Hypothalamus (tissue), 51 donors: Measurements from ENCODE around the gene BNIPL.

Source experiments
- DNase-seq, 51 donors: peaks; one replicate each; lab custom pipeline; 2025; lab: John Stamatoyannopoulos, UW

Gene BNIPL

DNA sequence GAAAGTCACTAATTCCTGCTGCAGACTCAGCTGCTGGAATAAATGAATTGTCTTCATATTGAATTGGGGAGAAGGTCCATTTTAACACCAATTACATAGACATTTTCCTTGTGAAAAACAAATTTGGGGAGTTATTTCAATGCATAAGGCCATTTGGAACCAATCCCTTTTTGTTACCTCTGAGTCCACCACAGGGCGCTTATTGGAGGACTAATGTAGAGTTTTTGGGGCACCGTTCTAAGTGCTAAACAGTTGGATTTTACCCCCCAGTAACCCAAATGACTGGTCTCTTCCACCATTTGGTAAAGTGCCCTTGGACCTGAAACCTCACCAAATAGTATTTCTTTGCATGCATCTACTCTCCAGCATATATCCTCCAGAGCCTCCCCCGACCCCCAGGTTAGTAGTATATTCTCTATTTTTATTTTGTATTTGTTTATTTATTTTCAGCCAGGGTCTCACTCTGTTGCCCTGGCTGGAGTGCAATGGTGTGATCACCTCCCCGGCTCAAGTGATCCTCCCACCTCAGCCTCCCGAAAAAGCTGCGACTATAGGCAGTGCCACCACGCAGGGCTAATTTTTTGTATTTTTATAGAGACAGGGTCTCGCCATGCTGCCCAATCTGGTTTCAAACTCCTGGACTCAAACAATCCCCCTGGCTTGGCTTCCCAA lies 26.6 kb upstream of the BNIPL start:
- DNase-seq, result no peak

DNA sequence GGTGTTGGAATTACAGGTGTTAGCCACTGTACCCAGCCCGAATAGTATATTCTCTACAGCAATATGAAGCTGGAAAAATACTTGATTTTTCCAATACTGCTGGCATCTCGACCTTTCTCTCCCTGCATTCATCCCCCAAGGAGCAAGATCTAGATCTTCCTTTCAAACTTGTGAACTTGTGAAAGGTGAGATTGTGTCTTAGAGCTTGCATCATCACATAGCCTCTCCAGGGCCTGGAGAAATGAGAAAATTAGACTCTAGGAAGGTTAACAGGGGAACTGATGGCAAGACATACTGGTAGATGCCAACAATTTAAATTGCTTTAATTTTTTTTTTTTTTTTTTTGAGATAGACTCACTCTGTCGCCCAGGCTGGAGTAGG lies 26.1 kb upstream of the BNIPL start:
- no peak for DNase-seq

DNA sequence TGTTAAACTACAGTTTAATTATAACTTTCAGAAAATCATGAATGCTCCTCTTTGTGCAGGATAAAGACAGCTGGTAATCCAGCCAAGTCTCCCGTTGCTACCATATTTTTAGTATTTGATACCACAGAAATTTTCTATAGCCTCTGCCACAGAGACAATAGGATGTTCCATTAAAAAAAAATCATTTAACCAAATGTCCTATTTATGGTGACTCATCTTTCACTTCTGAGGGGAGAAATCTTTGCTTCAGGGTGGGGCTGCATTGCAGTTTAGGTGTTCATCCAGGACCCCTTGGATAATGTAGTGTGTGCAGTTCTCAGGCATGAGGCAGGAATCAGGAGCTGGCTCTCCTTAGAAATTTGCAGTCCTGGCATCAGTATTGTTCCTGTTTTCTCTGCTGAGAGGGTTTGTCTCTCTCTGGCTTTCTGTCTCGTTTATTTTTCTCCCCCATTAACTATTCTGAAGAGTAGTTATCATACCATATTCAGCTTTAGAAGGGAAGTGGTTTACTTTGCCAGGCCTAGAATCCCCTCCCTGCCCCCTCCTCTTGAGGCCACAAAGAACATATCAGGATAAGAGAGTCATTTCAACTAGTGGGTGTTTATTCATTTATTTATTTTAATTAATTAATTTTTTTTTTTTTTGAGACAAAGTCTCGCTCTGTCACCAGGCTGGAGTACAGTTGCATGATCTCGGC lies 25.1 kb upstream of the BNIPL start:
- DNase-seq, result no peak

DNA sequence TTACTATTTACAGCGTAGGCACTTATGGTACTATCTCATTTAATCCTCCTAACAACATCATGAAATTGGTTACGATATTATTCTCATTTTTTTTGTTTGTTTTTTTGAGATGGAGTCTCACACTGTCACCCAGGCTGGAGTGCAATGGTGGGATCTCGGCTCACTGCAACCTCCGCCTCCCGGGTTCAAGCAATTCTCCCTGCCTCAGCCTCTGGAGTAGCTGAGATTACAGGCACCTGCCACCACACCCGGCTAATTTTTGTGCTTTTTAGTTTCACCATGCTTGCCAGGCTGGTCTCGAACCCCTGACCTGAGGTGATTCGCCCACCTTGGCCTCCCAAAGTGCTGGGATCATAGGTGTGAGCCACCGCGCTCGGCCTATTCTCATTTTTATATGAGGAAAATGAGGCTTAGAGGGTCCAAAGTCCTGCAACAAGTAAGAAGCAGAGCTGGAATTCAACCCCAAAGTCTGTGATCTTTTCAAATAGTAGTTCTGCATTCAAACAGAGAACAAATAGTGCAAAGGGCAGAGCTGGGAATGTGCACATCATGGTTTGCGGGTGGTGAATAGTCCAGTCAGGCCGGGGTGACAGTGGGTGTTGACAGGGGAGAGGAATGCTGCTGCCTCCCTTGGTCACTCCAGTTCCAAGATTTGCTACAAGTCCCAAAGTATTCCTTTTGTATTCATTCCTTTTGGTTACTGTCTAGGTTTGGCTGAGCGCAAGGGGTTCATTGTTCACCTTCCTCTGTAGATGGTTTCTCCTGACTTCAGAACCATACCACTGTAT lies 23.5 kb upstream of the BNIPL start:
- DNase-seq, result no peak

DNA sequence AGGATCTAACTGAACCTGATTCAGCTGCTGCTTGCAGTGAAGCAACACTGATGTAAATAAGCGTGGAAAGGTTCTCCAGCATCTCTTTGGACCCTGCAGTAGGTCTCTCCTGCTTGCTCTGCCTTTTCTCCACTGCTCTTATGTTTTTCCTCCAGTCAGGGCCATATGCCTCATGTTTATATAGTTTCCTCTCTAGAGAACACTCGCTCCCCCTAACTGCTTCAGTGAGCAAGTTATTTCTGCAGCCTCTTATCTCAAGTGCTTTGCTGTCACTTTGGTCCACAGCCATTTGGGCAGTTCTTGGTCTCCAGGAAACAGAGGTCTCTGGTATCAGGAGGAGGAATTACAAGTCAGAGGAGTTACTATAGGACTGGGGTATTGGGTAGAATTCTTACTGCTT lies 22.9 kb upstream of the BNIPL start:
- no peak for DNase-seq

DNA sequence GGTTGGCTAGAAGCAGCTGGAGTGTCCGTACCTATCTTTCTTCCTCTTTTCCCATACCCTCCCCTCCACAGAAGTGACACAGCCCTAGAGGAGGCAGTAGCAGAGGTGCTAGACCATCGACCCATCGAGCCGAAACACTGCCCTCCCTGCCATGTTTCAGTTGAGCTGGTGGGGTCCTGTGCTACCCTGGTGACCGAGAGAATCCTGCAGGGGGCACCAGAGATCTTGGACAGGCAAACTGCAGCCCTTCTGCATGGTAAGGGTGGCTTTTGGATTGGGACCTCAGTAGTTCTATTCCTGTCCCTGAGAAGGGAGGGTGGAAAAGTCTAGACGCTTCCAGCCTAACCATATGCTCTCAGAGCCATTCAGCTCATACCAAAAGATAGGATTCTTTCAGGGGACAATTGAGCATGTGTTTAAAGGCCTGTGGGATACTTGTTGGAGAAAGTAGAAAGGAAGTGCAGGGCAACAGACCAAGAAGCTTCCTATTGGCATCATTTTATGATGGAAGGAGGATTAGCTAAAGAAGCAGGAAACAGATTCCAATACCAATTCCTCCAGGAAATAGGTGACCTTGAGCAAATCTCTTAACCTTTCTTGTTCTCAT lies 11.7 kb upstream of the BNIPL start:
- DNase-seq, result peak in 48 of 51 donors; percentile 6 to 83 (median 55)

DNA sequence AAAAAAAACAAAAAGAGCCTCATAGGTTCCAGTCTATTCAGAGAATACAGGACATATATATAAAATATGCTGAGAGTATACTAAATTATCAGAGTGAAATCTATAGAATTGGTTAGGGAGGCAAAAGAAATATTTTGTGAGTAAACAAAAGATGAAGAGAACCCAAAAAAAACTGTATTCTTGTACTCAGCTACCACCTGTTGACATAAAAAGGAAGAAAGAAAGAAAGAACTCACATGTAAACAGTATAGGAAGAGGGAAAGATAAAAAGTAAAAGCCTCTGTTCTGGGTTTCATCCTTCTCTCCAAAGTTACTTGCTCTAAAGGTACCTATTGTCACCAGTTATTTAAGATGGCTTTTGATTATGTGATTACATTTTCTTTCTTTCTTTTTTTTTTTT lies 9.9 kb upstream of the BNIPL start:
- no peak for DNase-seq

DNA sequence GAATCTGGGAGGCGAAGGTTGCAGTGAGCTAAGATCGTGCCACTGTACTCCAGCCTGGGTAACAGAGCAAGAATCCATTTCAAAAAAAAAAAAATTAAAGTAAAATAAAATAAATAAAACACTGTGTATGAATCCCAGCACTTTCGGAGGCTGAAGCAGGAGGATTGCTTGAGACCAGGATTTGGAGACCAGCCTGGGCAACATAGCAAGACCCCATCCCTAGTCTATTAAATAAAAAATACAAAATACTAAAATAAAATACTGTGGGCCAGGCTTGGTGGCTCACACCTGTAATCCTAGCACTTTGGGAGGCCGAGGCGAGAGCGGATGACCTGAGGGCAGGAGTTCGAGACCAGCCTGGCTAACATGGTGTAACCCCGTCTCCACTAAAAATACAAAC lies 4.2 kb upstream of the BNIPL start:
- no peak for DNase-seq

DNA sequence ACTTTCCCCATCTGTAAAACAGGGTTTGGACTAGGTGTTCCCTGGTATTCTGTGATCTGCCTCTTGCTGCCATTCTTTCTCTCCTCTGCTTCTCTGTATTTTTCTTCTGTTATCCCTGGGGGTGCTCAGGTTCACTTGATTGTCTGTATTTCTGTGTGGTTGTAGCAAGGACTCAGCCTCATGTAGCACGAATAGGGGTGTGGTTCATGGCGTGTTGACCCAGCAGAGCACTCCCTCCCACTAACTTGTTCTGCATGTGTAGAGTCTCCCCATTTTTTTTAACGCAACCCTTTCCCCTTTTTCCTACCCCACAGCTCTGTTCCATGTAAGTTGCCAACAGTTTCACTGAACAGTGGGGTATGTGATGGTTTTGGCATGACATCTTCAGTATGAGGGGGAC lies 1.2 kb upstream of the BNIPL start:
- DNase-seq, result no peak

DNA sequence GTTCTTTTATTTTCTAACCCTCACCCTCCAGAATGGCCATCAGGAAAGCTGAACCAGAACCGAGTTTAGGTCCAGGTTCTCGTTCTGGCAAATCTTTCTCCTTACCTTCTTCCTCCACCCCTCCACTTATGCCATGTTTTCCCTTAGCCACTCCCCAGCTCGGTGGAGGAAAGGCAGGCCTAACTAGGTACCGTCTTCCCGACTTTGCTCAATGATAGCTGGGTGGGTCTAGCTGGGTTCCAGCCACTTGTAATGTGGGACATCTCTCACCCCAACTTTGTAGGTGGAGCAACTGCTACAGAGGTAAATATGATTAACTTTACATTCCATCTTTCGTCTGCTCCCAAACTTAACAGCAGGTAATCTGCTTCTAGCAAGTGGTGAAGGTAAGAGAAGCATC lies 646 bp downstream of the BNIPL start:
- DNase-seq, result no peak

DNA sequence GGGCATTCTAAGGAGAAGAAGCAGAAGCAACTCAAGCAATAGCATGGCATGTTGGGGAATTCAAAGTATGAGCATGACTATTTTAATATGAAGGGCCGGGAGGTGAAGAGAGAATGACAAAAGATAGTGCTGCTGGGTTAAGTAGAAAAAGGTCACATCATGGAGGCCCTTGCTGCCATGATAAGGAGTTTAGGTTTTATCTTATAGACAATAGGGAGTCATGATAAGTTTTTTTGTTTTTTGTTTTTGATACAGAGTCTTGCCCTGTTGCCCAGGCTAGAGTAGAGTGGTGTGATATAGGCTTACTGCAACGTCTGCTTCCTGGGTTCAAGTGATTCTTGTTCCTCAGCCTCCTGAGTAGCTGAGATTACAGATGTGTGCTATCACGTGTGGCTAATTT lies 3.1 kb downstream of the BNIPL start:
- DNase-seq, result no peak

DNA sequence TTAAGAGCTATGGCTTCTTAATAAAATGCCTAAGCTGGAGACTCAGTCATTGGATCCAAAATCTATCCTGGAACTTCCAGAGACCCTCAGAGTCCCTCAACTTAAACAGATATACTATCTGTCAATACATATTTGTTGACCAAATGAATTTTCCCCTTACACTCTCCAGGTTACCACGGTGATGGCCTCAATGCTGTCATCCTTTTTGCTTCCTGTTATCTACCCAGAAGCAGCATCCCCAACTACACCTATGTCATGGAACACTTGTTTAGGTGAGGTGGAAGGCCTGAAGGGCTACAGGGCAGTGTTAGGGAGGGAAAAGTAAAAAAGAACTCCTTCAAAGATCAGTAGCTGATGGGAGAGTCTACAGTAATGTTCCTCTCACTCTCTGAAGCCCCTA lies 6.8 kb downstream of the BNIPL start:
- no peak for DNase-seq

DNA sequence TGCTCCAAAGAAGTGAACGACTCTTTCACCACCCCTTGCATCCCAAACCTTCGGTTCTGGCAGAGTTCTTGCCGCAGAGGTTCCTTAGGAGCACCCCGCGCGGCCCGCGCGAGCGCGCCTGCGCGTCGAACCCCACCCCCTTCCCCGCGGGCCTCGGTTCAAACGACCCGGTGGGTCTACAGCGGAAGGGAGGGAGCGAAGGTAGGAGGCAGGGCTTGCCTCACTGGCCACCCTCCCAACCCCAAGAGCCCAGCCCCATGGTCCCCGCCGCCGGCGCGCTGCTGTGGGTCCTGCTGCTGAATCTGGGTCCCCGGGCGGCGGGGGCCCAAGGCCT lies 11.2 kb downstream of the BNIPL start, which contains the start of gene C1orf56:
Gene C1orf56, plus strand, starts transcription at position 161 of the 334 bp plus-strand sequence. Its CDS starts 97 bp downstream, at position 258.
- peak in 50 of 51 donors; percentile 13 to 84 (median 66) for DNase-seq

DNA sequence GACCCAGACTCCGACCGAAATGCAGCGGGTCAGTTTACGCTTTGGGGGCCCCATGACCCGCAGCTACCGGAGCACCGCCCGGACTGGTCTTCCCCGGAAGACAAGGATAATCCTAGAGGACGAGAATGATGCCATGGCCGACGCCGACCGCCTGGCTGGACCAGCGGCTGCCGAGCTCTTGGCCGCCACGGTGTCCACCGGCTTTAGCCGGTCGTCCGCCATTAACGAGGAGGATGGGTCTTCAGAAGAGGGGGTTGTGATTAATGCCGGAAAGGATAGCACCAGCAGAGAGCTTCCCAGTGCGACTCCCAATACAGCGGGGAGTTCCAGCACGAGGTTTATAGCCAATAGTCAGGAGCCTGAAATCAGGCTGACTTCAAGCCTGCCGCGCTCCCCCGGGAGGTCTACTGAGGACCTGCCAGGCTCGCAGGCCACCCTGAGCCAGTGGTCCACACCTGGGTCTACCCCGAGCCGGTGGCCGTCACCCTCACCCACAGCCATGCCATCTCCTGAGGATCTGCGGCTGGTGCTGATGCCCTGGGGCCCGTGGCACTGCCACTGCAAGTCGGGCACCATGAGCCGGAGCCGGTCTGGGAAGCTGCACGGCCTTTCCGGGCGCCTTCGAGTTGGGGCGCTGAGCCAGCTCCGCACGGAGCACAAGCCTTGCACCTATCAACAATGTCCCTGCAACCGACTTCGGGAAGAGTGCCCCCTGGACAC lies 11.7 kb downstream of the BNIPL start:
- DNase-seq, result peak in 50 of 51 donors; percentile 23 to 81 (median 59)

DNA sequence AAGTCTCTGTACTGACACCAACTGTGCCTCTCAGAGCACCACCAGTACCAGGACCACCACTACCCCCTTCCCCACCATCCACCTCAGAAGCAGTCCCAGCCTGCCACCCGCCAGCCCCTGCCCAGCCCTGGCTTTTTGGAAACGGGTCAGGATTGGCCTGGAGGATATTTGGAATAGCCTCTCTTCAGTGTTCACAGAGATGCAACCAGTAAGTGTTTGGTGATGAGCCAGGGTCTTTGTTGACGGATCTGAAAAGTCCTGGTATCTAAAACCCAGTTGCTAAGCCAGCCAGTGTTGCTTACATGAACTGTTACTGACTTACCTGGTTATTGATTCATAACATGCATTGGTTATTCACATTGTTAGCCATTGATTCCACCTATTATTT lies 12.3 kb downstream of the BNIPL start:
- no peak for DNase-seq

DNA sequence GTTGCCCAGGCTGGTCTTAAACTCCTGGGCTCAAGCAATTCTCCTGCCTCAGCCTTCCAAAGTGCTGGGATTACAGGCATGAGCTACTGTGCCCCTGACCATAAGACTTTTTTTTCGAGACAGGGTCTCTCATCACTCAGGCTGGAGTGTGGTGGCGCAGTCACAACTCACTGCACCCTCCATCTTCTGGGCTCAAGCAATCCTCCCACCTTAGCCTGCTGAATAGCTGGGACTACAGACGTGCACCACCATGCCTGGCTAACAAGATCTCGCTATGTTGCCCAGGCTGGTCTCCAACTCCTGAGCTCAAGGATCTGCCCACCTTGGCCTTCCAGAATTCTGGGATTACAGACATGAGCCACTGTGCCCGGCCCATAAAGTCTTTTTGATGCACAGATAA lies 13.1 kb downstream of the BNIPL start:
- DNase-seq, result no peak

DNA sequence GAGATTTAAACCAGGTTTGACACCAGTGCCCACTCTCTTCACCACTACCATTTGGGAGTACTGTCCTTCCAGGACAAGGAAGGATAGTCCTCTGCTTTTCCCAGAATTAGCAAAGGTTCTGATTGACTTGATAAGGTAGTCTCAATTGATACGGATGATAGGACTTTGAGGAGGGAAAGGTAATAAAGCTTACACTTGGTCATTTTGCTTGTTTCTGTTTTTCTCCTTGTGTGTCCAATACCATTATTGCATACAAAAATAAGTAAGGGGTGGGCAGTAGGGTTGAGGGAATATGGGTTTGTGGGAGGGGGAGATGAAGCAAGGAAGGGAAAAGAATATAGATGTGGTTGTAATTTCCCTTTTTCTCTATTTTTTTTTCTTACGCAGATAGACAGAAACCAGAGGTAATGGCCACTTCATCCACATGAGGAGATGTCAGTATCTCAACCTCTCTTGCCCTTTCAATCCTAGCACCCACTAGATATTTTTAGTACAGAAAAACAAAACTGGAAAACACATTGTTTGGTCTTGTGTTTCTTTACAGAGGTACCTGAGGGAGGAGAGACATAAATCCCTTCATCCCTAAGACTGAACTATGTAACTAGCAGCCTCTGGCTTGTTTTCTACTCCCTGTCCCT lies 13.8 kb downstream of the BNIPL start:
- DNase-seq, result no peak

DNA sequence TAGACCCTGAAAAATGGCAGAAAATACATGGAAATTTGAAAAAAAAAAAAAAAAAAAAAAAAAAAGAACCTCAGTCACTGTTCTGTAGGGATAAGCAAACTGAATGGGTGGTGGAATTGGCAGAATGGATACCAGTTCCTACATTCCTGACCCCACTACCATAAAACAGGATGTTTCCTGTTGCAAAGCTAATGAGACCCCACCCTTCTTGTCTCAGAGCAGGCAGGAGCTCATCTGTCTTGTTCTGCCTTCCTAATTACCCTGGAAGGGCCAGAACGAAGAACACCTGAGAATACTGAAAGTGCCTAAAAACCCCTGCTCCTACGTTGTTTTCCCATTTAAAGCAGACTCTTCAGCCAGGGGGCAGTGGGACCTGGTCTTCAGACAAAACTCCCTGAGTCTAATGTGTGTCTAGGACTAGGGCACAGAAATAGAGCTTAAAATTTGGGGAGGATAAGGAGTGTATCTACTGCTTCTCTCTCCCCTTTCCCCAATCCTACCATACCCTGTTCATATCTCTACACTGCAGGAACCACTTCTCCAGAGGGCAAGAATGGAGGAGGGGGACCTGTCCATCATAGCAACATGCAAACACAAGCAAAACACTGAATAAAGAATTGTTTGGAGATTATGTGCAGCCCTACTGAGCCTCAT lies 15.1 kb downstream of the BNIPL start:
- DNase-seq, result no peak

DNA sequence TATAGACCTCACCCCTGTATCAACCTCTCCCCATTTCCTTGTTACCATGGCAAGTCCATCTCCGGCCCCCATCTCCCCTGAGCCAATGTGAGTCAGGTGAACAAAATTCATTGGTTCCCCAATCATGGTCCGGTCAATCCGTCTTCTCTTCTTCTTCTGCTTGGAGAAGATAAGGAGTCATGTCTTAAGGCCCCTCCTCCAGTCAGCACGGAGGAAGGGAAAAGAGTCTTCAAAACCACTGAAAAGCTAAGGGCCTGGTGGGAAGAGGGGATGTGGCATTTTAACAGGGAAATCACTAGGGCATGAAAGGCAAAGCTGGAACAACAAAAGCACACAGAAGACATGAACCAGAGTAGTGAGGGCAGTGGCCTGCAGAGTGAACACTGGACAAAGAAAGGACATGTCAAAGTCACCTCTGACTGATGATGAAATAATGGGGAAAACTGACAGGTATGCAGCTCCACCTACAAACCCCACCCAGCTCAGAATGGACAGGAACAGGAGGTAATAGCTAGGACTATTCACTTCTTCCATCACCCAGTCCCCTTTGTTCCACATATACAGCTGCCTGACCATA lies 18.7 kb downstream of the BNIPL start:
- no peak for DNase-seq
